HG03565 (cell line): ENCODE data around the gene SS18.

Experiments
- ATAC-seq: cut with Tn5 transposase; IDR thresholded peaks from one replicate; pipeline ENCODE4 v1.9.1; 2021; ENCODE audit warnings: mild to moderate bottlenecking, moderate library complexity; ENCODE audit not compliant: unreplicated experiment

The SS18 gene

GRCh38 chr18:26073758-26074157 lies 16.7 kb downstream of the SS18 start:
- no peak for ATAC-seq

- ATAC-seq, result no peak
Observed at GRCh38 chr18:26071725-26072124, 18.7 kb downstream of the SS18 start.

- no peak for ATAC-seq
Observed at GRCh38 chr18:26071020-26071419, 19.4 kb downstream of the SS18 start.

- ATAC-seq, result no peak
Observed at GRCh38 chr18:26059357-26059756, 31.1 kb downstream of the SS18 start.

GRCh38 chr18:26057344-26057773 lies 33.1 kb downstream of the SS18 start:
- ATAC-seq, result no peak

- ATAC-seq, result no peak
Observed at GRCh38 chr18:26056291-26056690, 34.1 kb downstream of the SS18 start.

GRCh38 chr18:26052505-26052904 lies 37.9 kb downstream of the SS18 start:
- ATAC-seq, result no peak

GRCh38 chr18:26051843-26052242 lies 38.6 kb downstream of the SS18 start:
- no peak for ATAC-seq

- ATAC-seq, result no peak
Observed at GRCh38 chr18:26046419-26047077, 43.9 kb downstream of the SS18 start.

- ATAC-seq, result no peak
Observed at GRCh38 chr18:26044807-26045206, 45.6 kb downstream of the SS18 start.

GRCh38 chr18:26040051-26040656 lies 50.3 kb downstream of the SS18 start:
- ATAC-seq, result no peak

GRCh38 chr18:26039203-26039602 lies 51.2 kb downstream of the SS18 start:
- ATAC-seq, result no peak

GRCh38 chr18:26036635-26037034 lies 53.8 kb downstream of the SS18 start:
- ATAC-seq, result no peak

- ATAC-seq, result no peak
Observed at GRCh38 chr18:26034850-26035497, 55.4 kb downstream of the SS18 start.

GRCh38 chr18:26022585-26022984 lies 67.8 kb downstream of the SS18 start:
- no peak for ATAC-seq

GRCh38 chr18:26021061-26021754 lies 69.2 kb downstream of the SS18 start:
- no peak for ATAC-seq

GRCh38 chr18:26017929-26018328 lies 72.5 kb downstream of the SS18 start:
- no peak for ATAC-seq

GRCh38 chr18:26014462-26014861 lies 76.0 kb downstream of the SS18 start:
- no peak for ATAC-seq

GRCh38 chr18:26008619-26009018 lies 81.8 kb downstream of the SS18 start:
- ATAC-seq, result no peak

- no peak for ATAC-seq
Observed at GRCh38 chr18:26008096-26008495, 82.3 kb downstream of the SS18 start.

GRCh38 chr18:26005950-26006349 lies 84.5 kb downstream of the SS18 start:
- ATAC-seq, result no peak

GRCh38 chr18:26004832-26005231 lies 85.6 kb downstream of the SS18 start:
- no peak for ATAC-seq
